NCI-H2196 treated with DMSO at 0.1 percent for 48 hours (cell line): ENCODE results near the gene PTPRA.
"Not testable (repeated sequence)": the region's sequence is repeated elsewhere in the genome, so short reads cannot be mapped to it uniquely, and the experiment has no call there.

Source experiments
- DNase-seq: peaks from one replicate; lab custom pipeline; 2025; ENCODE audit not compliant: unreplicated experiment; lab: John Stamatoyannopoulos, UW

Gene PTPRA

GRCh38 chr20:3071610-3072529 is 198.6 kb downstream of the PTPRA start, which contains the start of gene OXT:
Gene OXT, plus strand, starts transcription at chr20:3071620. Its CDS starts 36 bp downstream, at chr20:3071656.
- DNase-seq = no peak

- no peak for DNase-seq
Measured at GRCh38 chr20:3072530-3073250, 199.4 kb downstream of the PTPRA start.

GRCh38 chr20:3073251-3073643 is 200.0 kb downstream of the PTPRA start:
- DNase-seq = not testable (repeated sequence)

- no peak for DNase-seq
Measured at GRCh38 chr20:3074812-3075211, 201.5 kb downstream of the PTPRA start.

GRCh38 chr20:3075315-3075714 is 202.0 kb downstream of the PTPRA start:
- DNase-seq = not testable (repeated sequence)

GRCh38 chr20:3077618-3078134 is 204.4 kb downstream of the PTPRA start:
- DNase-seq = no peak

GRCh38 chr20:3080939-3081388 is 207.7 kb downstream of the PTPRA start:
- DNase-seq = no peak

- DNase-seq = no peak
Measured at GRCh38 chr20:3081641-3082040, 208.4 kb downstream of the PTPRA start.

- DNase-seq = no peak
Measured at GRCh38 chr20:3082306-3082951, 209.1 kb downstream of the PTPRA start.

- DNase-seq = no peak
Measured at GRCh38 chr20:3082955-3083952, 210.0 kb downstream of the PTPRA start.

GRCh38 chr20:3084283-3084985 is 211.2 kb downstream of the PTPRA start, which contains the start of gene AVP:
Gene AVP, minus strand, starts transcription at chr20:3084724. Its CDS starts 50 bp downstream, at chr20:3084674.
- no peak for DNase-seq

- DNase-seq = no peak
Measured at GRCh38 chr20:3084986-3085360, 211.7 kb downstream of the PTPRA start.

- DNase-seq = no peak
Measured at GRCh38 chr20:3085571-3086072, 212.3 kb downstream of the PTPRA start.

- DNase-seq = no peak
Measured at GRCh38 chr20:3088031-3088430, 214.8 kb downstream of the PTPRA start.
